ENCODE results near the gene HUWE1.

DNA sequence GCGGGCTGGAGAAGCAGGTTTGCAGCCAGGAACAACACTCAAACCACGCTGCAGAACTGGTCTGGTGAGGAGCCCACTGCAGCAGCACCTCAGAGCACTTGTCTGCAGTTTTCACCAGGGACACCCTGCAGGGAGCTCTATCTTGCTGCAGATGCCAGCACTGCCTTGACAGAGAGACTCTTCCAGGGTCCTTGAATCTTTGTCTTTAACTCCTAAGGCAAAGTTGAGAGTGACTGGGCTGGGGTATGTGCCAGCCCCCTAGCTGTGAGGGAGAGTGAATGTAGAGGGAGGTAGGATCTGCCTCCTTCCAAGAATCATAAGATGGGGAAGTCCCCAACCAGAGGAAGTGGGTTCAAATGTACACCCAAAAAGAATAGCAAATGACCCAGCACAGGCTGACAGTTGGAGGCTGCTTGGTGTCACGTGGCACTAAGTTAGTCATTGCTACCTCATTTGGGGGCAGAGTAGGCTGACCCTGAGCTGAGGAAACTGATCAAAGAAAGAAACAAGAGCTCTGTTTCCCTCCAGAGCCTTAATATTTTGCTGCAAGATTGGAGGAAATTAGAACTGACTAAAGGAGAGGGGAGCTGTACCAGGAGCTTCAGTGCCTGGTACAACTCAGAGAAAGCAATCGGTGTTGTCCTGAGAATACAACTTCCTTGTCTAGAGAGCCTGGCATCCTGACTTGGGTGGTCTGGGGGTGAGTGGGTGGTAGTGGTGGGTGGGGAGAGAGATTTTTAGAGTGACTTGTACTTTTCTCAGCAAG, 28.2 kb upstream of the HUWE1 start:
- TF ChIP-seq, protein P1, sequence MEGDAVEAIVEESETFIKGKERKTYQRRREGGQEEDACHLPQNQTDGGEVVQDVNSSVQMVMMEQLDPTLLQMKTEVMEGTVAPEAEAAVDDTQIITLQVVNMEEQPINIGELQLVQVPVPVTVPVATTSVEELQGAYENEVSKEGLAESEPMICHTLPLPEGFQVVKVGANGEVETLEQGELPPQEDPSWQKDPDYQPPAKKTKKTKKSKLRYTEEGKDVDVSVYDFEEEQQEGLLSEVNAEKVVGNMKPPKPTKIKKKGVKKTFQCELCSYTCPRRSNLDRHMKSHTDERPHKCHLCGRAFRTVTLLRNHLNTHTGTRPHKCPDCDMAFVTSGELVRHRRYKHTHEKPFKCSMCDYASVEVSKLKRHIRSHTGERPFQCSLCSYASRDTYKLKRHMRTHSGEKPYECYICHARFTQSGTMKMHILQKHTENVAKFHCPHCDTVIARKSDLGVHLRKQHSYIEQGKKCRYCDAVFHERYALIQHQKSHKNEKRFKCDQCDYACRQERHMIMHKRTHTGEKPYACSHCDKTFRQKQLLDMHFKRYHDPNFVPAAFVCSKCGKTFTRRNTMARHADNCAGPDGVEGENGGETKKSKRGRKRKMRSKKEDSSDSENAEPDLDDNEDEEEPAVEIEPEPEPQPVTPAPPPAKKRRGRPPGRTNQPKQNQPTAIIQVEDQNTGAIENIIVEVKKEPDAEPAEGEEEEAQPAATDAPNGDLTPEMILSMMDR (IDR thresholded peaks at IDR 0.05 in 8 of 11, conservative IDR thresholded peaks at IDR 0.05 in 3 of 11) = peak in 2 of 11 experiments; percentile 11 to 13
- no peak for TF ChIP-seq POLR2A (IDR thresholded peaks at IDR 0.05)
- peak in 1 of 3 donors; percentile 35 for TF ChIP-seq POLR2AphosphoS5 (IDR thresholded peaks at IDR 0.05)
